ENCODE data around the gene DLG3. TPM values are rescaled to one million over a fixed set of nuclear protein-coding genes. Genes with fewer than 3 reads are reported as not detected.

The DLG3 gene
- polyA plus RNA-seq, 1 donor from 2014 or later: 66.5 TPM

GRCh38 chrX:70479247-70479921 lies 34.7 kb downstream of the DLG3 start:
- peaks cover 11% of the 10 kb centered on the region for H3K79me2 ChIP-seq (replicated peaks; ENCODE audit: insufficient read depth, low read length)
- TF ChIP-seq EZH2 (IDR thresholded peaks at IDR 0.05; ENCODE audit: borderline replicate concordance, insufficient read depth, low read length, poor library complexity, severe bottlenecking) (no peak), POLR2AphosphoS5 (IDR thresholded peaks at IDR 0.05) (no peak), CTCF (IDR thresholded peaks at IDR 0.05; ENCODE audit: poor library complexity, severe bottlenecking) (no peak), RAD21 (conservative IDR thresholded peaks at IDR 0.05) (no peak), EP300 (conservative IDR thresholded peaks at IDR 0.05; ENCODE audit: poor library complexity, severe bottlenecking) (no peak), SMC3 (conservative IDR thresholded peaks at IDR 0.05; ENCODE audit: poor library complexity) (no peak), REST (IDR thresholded peaks at IDR 0.05; ENCODE audit: borderline replicate concordance) (no peak), TAF1 (IDR thresholded peaks at IDR 0.05; ENCODE audit: low read depth) (no peak), MXI1 (conservative IDR thresholded peaks at IDR 0.05; ENCODE audit: poor library complexity, severe bottlenecking) (no peak)
- H3K27ac ChIP-seq (ENCODE audit: low read length): no peak overlapping the region
- H3K9me3 ChIP-seq (ENCODE audit: low read length): no peaks in the 10 kb centered on the region
- no peaks in the 10 kb centered on the region for H3K9me2 ChIP-seq (ENCODE audit: insufficient read depth, low read length)
- no peaks in the 10 kb centered on the region for H3K36me3 ChIP-seq (ENCODE audit: insufficient read depth, low read length)
- H3K9ac ChIP-seq (ENCODE audit: low read length): no peak overlapping the region
- no peak overlapping the region for H3K4me3 ChIP-seq (ENCODE audit: low read length)
- H4K20me1 ChIP-seq (ENCODE audit: insufficient read depth): no peaks in the 10 kb centered on the region
- H3K27me3 ChIP-seq (ENCODE audit: insufficient read depth, low read depth, low read length): no peaks in the 10 kb centered on the region
- H3F3A ChIP-seq (ENCODE audit: insufficient read depth, low read length, poor library complexity, severe bottlenecking): no peaks in the 10 kb centered on the region
- no peak overlapping the region for H3K4me2 ChIP-seq (ENCODE audit: low read length)
- H2AFZ ChIP-seq (ENCODE audit: low read depth, low read length): no peak overlapping the region

GRCh38 chrX:70479922-70480659 lies 35.5 kb downstream of the DLG3 start:
- H2AFZ ChIP-seq (ENCODE audit: low read depth, low read length): no peak overlapping the region
- H3K9ac ChIP-seq (ENCODE audit: low read length): no peak overlapping the region
- H3K9me2 ChIP-seq (ENCODE audit: insufficient read depth, low read length): no peaks in the 10 kb centered on the region
- no peak overlapping the region for H3K4me3 ChIP-seq (ENCODE audit: low read length)
- no peaks in the 10 kb centered on the region for H3K36me3 ChIP-seq (ENCODE audit: insufficient read depth, low read length)
- no peak overlapping the region for H3K27ac ChIP-seq (ENCODE audit: low read length)
- H3K9me3 ChIP-seq (ENCODE audit: low read length): no peaks in the 10 kb centered on the region
- TF ChIP-seq TAF1 (IDR thresholded peaks at IDR 0.05; ENCODE audit: low read depth): no peak
- TF ChIP-seq RAD21 (conservative IDR thresholded peaks at IDR 0.05): no peak
- no peak for TF ChIP-seq CTCF (IDR thresholded peaks at IDR 0.05; ENCODE audit: poor library complexity, severe bottlenecking)
- TF ChIP-seq EP300 (conservative IDR thresholded peaks at IDR 0.05; ENCODE audit: poor library complexity, severe bottlenecking): no peak
- TF ChIP-seq REST (IDR thresholded peaks at IDR 0.05; ENCODE audit: borderline replicate concordance): no peak
- TF ChIP-seq EZH2 (IDR thresholded peaks at IDR 0.05; ENCODE audit: borderline replicate concordance, insufficient read depth, low read length, poor library complexity, severe bottlenecking): no peak
- no peak for TF ChIP-seq POLR2AphosphoS5 (IDR thresholded peaks at IDR 0.05)
- no peak for TF ChIP-seq SMC3 (conservative IDR thresholded peaks at IDR 0.05; ENCODE audit: poor library complexity)
- no peak for TF ChIP-seq MXI1 (conservative IDR thresholded peaks at IDR 0.05; ENCODE audit: poor library complexity, severe bottlenecking)
- no peaks in the 10 kb centered on the region for H3F3A ChIP-seq (ENCODE audit: insufficient read depth, low read length, poor library complexity, severe bottlenecking)
- H3K79me2 ChIP-seq (replicated peaks; ENCODE audit: insufficient read depth, low read length): peaks cover 11% of the 10 kb centered on the region
- H3K4me2 ChIP-seq (ENCODE audit: low read length): no peak overlapping the region
- H4K20me1 ChIP-seq (ENCODE audit: insufficient read depth): no peaks in the 10 kb centered on the region
- H3K27me3 ChIP-seq (ENCODE audit: insufficient read depth, low read depth, low read length): no peaks in the 10 kb centered on the region

All from neural cell (in vitro differentiated cells).